Panc1 (cell line): ENCODE results near the gene CACNA1A.

Experiments
- CTCF ChIP-seq: fragments of 450-650 bp; IDR thresholded peaks from 2 replicates; pipeline ENCODE4 v1.5.1; 2017; ENCODE audit warnings: mild to moderate bottlenecking
- POLR2AphosphoS5 ChIP-seq: IDR thresholded peaks from 2 replicates; pipeline ENCODE4 v1.6.1; 2012; ENCODE audit warnings: mild to moderate bottlenecking, low read depth, low read length, moderate library complexity
- SIN3A ChIP-seq: IDR thresholded peaks from 2 replicates; pipeline ENCODE4 v1.6.1; 2012; ENCODE audit warnings: low read depth, mild to moderate bottlenecking, low read length, moderate library complexity, borderline replicate concordance; ENCODE audit not compliant: insufficient read depth
- TCF7L2 ChIP-seq: IDR thresholded peaks from 2 replicates; pipeline ENCODE4 v1.6.1; 2011; ENCODE audit warnings: mild to moderate bottlenecking, low read depth, low read length, inconsistent platforms

GRCh38 chr19:13207237-13207845 is 298.9 kb downstream of the CACNA1A start:
- TF ChIP-seq POLR2AphosphoS5 (no peak), SIN3A (no peak), CTCF (no peak), TCF7L2 (no peak)
